ENCODE results near the gene EP400. TPM values are rescaled to one million over a fixed set of nuclear protein-coding genes. Genes with fewer than 3 reads are reported as not detected.

The EP400 gene
- total and polyA plus RNA-seq, 2 experiments from 2014 or later: 10.3 to 12.3 TPM

DNA sequence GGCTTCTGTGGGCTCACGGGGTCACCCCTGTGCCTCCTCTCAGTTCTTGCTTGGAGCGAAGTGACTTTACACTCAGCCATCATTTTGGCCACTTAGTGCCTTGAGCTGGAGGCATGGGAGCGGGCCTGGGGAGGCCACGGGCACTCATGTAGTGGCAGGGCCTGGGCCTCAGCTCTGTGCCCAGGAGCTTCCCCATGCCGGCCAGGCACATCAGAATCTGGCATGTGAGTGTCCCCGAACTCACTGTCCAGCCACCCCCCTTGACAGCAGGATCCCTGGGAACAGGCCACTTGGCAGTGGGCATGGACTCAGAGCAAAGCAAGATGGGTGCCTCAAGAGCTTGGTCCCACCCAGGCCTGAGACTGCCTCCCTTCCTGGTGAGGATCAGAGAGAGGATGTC, 164.9 kb downstream of the EP400 start:
- no peaks in the 10 kb centered on the region for H3K27me3 ChIP-seq
- DNase-seq (ENCODE audit: low spot score): no peak
- H3K36me3 ChIP-seq (replicated peaks; ENCODE audit: insufficient read depth, low read depth): no peaks in the 10 kb centered on the region
- no peak overlapping the region for H3K4me3 ChIP-seq
- H3K9me2 ChIP-seq (replicated peaks; ENCODE audit: insufficient read depth): no peaks in the 10 kb centered on the region
- TF ChIP-seq CTCF (IDR thresholded peaks at IDR 0.05; ENCODE audit: poor library complexity) (no peak), EZH2phosphoT487 (IDR thresholded peaks at IDR 0.05; ENCODE audit: low read depth, severe bottlenecking, unreplicated experiment) (no peak), EZH2 (IDR thresholded peaks at IDR 0.05; ENCODE audit: borderline replicate concordance) (no peak)
- no peak overlapping the region for H2AFZ ChIP-seq
- no peaks in the 10 kb centered on the region for H4K20me1 ChIP-seq (ENCODE audit: insufficient read depth, poor library complexity, severe bottlenecking)
- 96% methylated on average over 6 of the region's 6 CpGs for WGBS (ENCODE audit: low lambda C conversion rate, missing lambda C conversion rate)
- H3K4me1 ChIP-seq (ENCODE audit: insufficient read depth): no peaks in the 10 kb centered on the region
- H3K79me2 ChIP-seq: no peaks in the 10 kb centered on the region
- H3K9me3 ChIP-seq (ENCODE audit: low read depth): no peaks in the 10 kb centered on the region
- no peak overlapping the region for H3K27ac ChIP-seq
- H3K4me2 ChIP-seq: no peak overlapping the region

GRCh38 chr12:132115500-132115899, 165.8 kb downstream of the EP400 start:
- DNase-seq (ENCODE audit: low spot score): no peak
- no peak for TF ChIP-seq EZH2 (IDR thresholded peaks at IDR 0.05; ENCODE audit: borderline replicate concordance)
- TF ChIP-seq EZH2phosphoT487 (IDR thresholded peaks at IDR 0.05; ENCODE audit: low read depth, severe bottlenecking, unreplicated experiment): no peak
- no peak for TF ChIP-seq CTCF (IDR thresholded peaks at IDR 0.05; ENCODE audit: poor library complexity)
- Histone ChIP-seq H3K4me2 (no peak overlapping the region), H3K4me3 (no peak overlapping the region), H3K9me3 (ENCODE audit: low read depth) (no peaks in the 10 kb centered on the region), H3K27ac (no peak overlapping the region), H2AFZ (no peak overlapping the region), H3K27me3 (no peaks in the 10 kb centered on the region), H3K4me1 (ENCODE audit: insufficient read depth) (no peaks in the 10 kb centered on the region), H3K79me2 (no peaks in the 10 kb centered on the region), H3K36me3 (replicated peaks; ENCODE audit: insufficient read depth, low read depth) (no peaks in the 10 kb centered on the region), H3K9me2 (replicated peaks; ENCODE audit: insufficient read depth) (no peaks in the 10 kb centered on the region), H4K20me1 (ENCODE audit: insufficient read depth, poor library complexity, severe bottlenecking) (no peaks in the 10 kb centered on the region)
- WGBS (ENCODE audit: low lambda C conversion rate, missing lambda C conversion rate): 96% methylated on average over 9 of the region's 9 CpGs

DNA sequence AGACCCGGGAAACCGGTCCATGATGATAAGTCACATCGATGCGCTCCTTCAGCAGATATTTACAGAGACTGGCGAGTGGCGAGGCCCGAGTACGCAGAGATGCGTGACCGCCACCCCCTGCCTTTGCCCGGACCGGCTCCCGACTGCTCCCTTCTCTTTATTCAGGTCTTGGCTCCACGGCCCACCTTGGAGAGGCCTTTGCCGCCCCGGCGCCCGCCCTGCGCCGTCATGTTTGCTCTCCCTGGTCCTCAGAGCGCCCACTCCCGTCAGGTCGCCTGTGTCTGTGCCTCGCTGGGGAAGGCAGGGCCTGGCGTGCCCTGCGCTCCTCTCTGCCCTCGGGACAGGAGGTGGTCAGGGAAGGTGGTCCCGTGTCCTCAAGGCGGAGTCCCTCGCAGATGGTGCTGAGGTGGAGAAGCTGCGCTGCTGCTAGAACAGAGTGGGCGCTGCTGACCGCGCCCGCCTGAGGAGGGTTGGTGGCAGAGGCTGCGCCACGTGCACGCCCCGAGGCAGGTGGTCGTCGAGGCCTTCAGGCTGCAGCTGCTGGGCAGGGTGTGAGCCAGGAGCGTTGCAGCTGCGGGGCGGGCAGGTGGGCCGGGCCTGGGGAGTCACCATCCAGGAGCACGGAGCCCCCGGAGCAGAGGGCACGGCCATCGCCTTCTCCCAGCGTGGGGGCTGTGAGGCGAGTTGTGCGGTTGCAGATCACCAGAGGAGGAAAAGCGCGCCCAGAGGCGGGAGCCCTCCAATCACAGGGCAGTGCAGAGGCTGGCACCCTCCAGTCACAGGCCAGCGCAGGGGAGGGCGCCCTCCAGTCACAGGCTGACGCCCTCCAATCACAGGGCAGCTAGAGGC, 167.2 kb downstream of the EP400 start:
- WGBS (ENCODE audit: low lambda C conversion rate, missing lambda C conversion rate): 98% methylated on average over 58 of the region's 58 CpGs

More for the DNA sequence above, 167.2 kb downstream of the EP400 start:
- Histone ChIP-seq H3K79me2 (no peaks in the 10 kb centered on the region), H4K20me1 (ENCODE audit: insufficient read depth, poor library complexity, severe bottlenecking) (no peaks in the 10 kb centered on the region), H3K4me3 (no peak overlapping the region), H3K9me3 (ENCODE audit: low read depth) (no peaks in the 10 kb centered on the region), H3K4me2 (no peak overlapping the region), H3K27ac (no peak overlapping the region), H2AFZ (no peak overlapping the region), H3K4me1 (ENCODE audit: insufficient read depth) (no peaks in the 10 kb centered on the region), H3K27me3 (no peaks in the 10 kb centered on the region), H3K36me3 (replicated peaks; ENCODE audit: insufficient read depth, low read depth) (no peaks in the 10 kb centered on the region), H3K9me2 (replicated peaks; ENCODE audit: insufficient read depth) (no peaks in the 10 kb centered on the region)
- no peak for DNase-seq (ENCODE audit: low spot score)
- no peak for TF ChIP-seq EZH2 (IDR thresholded peaks at IDR 0.05; ENCODE audit: borderline replicate concordance)
- TF ChIP-seq CTCF (IDR thresholded peaks at IDR 0.05; ENCODE audit: poor library complexity): no peak
- TF ChIP-seq EZH2phosphoT487 (IDR thresholded peaks at IDR 0.05; ENCODE audit: low read depth, severe bottlenecking, unreplicated experiment): no peak
